Measurements from ENCODE around the gene GGA3.

Gene GGA3

DNA sequence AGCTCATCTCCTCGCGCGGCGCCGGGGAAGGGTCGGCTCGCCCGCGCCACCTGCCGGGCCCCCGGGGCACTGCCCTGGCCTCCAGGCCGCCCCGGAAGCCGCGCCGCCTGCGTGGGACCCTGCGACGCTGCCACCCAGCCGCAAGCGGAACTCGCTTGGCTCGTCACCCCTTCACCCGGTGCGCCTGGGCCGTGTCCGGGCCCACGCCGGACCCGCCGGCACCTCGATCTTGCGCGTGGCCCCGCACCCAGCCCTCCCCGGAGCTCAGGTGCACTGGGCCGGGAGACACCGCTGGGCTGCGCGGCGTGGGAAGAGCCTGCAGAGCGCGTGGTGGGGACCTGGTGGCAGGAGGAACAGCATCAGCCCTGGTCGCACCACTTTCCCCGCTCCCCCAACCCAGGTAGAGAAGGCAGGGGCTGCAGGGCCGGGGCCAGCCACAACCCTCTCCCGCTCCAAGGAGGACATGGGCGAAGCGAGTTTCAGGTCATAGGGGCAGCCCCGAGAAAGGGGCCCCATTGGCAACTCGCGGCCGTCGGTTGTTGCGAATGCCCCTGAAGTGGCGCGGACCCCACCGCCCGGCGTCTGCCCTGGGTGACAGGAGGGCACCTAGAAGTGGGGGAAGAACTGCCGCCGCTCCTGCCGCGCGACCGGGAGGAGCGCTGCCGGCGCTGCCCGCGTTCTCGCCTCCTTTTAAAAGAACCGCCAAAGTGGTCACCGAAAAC lies 10.0 kb upstream of the GGA3 start:
- Histone ChIP-seq H2AFZ (ENCODE audit: low read length) (no peak overlapping the region), H4K20me1 (ENCODE audit: insufficient read depth, low read length) (no peaks in the 10 kb centered on the region), H3K9ac (ENCODE audit: low read length) (peak overlapping the region; percentile 91), H3K4me3 (ENCODE audit: low read depth, low read length, poor library complexity, severe bottlenecking) (peak overlapping the region; percentile 81), H3K4me1 (ENCODE audit: insufficient read depth, low read length, severe bottlenecking) (peaks cover 41% of the 10 kb centered on the region), H3K27me3 (ENCODE audit: insufficient read depth, low read length) (no peaks in the 10 kb centered on the region), H3K9me3 (ENCODE audit: low read length) (no peaks in the 10 kb centered on the region), H3K9me2 (ENCODE audit: low read depth, low read length) (no peaks in the 10 kb centered on the region), H3F3A (ENCODE audit: insufficient read depth, low read length) (peaks cover 5% of the 10 kb centered on the region; the same call in 1 of the 2 replicates), H3K4me2 (ENCODE audit: low read length) (peak overlapping the region; percentile 81), H3K27ac (ENCODE audit: low read depth, low read length, poor library complexity, severe bottlenecking) (peak overlapping the region; percentile 69), H3K36me3 (ENCODE audit: insufficient read depth, low read length) (peaks cover 40% of the 10 kb centered on the region), H3K79me2 (ENCODE audit: insufficient read depth, low read length) (no peaks in the 10 kb centered on the region)
- TF ChIP-seq, protein P1, sequence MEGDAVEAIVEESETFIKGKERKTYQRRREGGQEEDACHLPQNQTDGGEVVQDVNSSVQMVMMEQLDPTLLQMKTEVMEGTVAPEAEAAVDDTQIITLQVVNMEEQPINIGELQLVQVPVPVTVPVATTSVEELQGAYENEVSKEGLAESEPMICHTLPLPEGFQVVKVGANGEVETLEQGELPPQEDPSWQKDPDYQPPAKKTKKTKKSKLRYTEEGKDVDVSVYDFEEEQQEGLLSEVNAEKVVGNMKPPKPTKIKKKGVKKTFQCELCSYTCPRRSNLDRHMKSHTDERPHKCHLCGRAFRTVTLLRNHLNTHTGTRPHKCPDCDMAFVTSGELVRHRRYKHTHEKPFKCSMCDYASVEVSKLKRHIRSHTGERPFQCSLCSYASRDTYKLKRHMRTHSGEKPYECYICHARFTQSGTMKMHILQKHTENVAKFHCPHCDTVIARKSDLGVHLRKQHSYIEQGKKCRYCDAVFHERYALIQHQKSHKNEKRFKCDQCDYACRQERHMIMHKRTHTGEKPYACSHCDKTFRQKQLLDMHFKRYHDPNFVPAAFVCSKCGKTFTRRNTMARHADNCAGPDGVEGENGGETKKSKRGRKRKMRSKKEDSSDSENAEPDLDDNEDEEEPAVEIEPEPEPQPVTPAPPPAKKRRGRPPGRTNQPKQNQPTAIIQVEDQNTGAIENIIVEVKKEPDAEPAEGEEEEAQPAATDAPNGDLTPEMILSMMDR (IDR thresholded peaks at IDR 0.05; ENCODE audit: low read length) = peak; percentile 47
- TF ChIP-seq EZH2 (IDR thresholded peaks at IDR 0.05; ENCODE audit: borderline replicate concordance, low read length) = no peak

DNA sequence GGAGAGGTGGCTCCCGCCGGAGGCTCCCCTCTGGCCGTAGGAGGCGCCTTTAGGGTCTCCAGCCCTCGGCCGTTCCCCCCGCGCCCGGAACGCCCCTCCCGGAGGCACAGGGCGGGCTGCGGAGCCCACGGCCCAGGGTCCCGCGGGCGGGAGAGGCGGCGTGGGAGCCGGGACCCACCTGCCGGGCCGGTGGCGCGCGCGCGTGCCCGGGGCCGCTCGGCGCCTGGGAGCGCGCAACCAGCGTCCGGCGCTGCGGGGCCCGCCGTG lies 9.5 kb upstream of the GGA3 start, which contains the start of gene MIF4GD:
MIF4GD (minus strand) TSS at position 266 of the 267 bp plus-strand sequence. CDS start 1,036 bp downstream, outside the sequence.
- H3K9me3 ChIP-seq (ENCODE audit: low read length) = no peaks in the 10 kb centered on the region
- H3F3A ChIP-seq (ENCODE audit: insufficient read depth, low read length) = peaks cover 5% of the 10 kb centered on the region; the same call in 1 of the 2 replicates
- H3K4me3 ChIP-seq (ENCODE audit: low read depth, low read length, poor library complexity, severe bottlenecking) = peak within 1 kb of the TSS; percentile 81
- no peak for TF ChIP-seq EZH2 (IDR thresholded peaks at IDR 0.05; ENCODE audit: borderline replicate concordance, low read length)
- TF ChIP-seq, protein P1 (IDR thresholded peaks at IDR 0.05; ENCODE audit: low read length) = no peak
- H3K4me2 ChIP-seq (ENCODE audit: low read length) = peak within 1 kb of the TSS; percentile 97
- peak within 1 kb of the TSS; percentile 69 for H3K27ac ChIP-seq (ENCODE audit: low read depth, low read length, poor library complexity, severe bottlenecking)
- H3K79me2 ChIP-seq (ENCODE audit: insufficient read depth, low read length) = no peaks in the 10 kb centered on the region
- H3K9ac ChIP-seq (ENCODE audit: low read length) = peak within 1 kb of the TSS; percentile 91
- peaks cover 45% of the 10 kb centered on the region for H3K36me3 ChIP-seq (ENCODE audit: insufficient read depth, low read length)
- no peak within 1 kb of the TSS for H2AFZ ChIP-seq (ENCODE audit: low read length)
- no peaks in the 10 kb centered on the region for H3K9me2 ChIP-seq (ENCODE audit: low read depth, low read length)
- H3K27me3 ChIP-seq (ENCODE audit: insufficient read depth, low read length) = no peaks in the 10 kb centered on the region
- no peaks in the 10 kb centered on the region for H4K20me1 ChIP-seq (ENCODE audit: insufficient read depth, low read length)
- peaks cover 41% of the 10 kb centered on the region for H3K4me1 ChIP-seq (ENCODE audit: insufficient read depth, low read length, severe bottlenecking)

DNA sequence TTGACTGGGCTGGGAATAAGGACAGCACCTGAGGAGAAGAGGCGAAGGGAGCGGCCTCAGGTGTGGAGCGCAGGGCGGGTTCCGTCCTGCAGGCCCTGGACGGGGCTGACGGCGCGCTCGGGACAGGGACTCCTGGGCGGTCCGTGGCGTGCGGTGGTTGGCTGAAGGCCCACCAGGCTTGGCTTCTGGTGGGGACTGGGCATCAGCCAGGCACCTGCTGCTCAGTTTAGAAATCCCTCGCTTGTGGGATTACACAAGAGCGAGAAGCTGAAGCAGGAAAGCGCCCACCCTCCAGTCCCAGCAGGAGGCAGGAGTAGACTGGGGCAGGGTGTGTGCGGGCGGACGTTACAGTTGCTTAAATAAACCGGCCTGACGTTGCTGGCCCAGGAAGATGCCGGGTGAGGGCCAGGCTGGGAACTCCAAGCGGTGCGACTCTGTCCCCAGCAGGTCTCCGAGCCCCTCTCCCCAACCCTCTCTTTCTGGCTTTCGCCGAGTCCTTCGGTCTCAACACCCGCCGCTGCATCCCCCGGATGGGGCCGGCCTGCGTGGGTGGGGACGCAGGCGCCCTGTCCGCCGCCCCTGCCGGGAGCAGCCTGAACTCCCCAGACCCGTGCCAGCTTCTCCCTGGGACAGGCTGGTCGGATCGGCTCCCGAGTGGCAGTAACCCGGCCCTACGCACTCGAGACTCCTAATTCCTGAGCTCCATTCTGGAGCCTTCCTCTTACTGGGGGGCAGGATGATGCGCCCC lies 9.0 kb upstream of the GGA3 start:
- H3K4me3 ChIP-seq (ENCODE audit: low read depth, low read length, poor library complexity, severe bottlenecking) = peak overlapping the region; percentile 79
- peak overlapping the region; percentile 97 for H3K4me2 ChIP-seq (ENCODE audit: low read length)
- H3K27me3 ChIP-seq (ENCODE audit: insufficient read depth, low read length) = no peaks in the 10 kb centered on the region
- H3K9ac ChIP-seq (ENCODE audit: low read length) = peak overlapping the region; percentile 87
- H2AFZ ChIP-seq (ENCODE audit: low read length) = no peak overlapping the region
- H3K27ac ChIP-seq (ENCODE audit: low read depth, low read length, poor library complexity, severe bottlenecking) = peak overlapping the region; percentile 36
- peaks cover 5% of the 10 kb centered on the region; the same call in 1 of the 2 replicates for H3F3A ChIP-seq (ENCODE audit: insufficient read depth, low read length)
- H3K4me1 ChIP-seq (ENCODE audit: insufficient read depth, low read length, severe bottlenecking) = peaks cover 41% of the 10 kb centered on the region
- H3K9me2 ChIP-seq (ENCODE audit: low read depth, low read length) = no peaks in the 10 kb centered on the region
- TF ChIP-seq, protein P1 (IDR thresholded peaks at IDR 0.05; ENCODE audit: low read length) = peak; percentile 40; the same call in 1 of the 2 replicates
- no peak for TF ChIP-seq EZH2 (IDR thresholded peaks at IDR 0.05; ENCODE audit: borderline replicate concordance, low read length)
- H3K9me3 ChIP-seq (ENCODE audit: low read length) = no peaks in the 10 kb centered on the region
- no peaks in the 10 kb centered on the region for H4K20me1 ChIP-seq (ENCODE audit: insufficient read depth, low read length)
- H3K79me2 ChIP-seq (ENCODE audit: insufficient read depth, low read length) = no peaks in the 10 kb centered on the region
- H3K36me3 ChIP-seq (ENCODE audit: insufficient read depth, low read length) = peaks cover 46% of the 10 kb centered on the region

Data from OCI-LY1 (cell line).